ENCODE measurements around the gene OTX2. TPM values are rescaled to one million over a fixed set of nuclear protein-coding genes. Genes with fewer than 3 reads are reported as not detected.

OTX2 gene
- total and polyA plus RNA-seq, 2 of the 13 experiments (the other 11 are each of a cell fraction or from before 2014, with no cell fraction given), result not detected

- TF ChIP-seq RFXAP (CRISPR knock-in tag; IDR thresholded peaks at IDR 0.05; ENCODE audit: borderline replicate concordance) (no peak), HCFC1 (IDR thresholded peaks at IDR 0.05; ENCODE audit: low read depth, low read length) (no peak), ZNF263 (CRISPR knock-in tag; IDR thresholded peaks at IDR 0.05) (no peak), ZNF292 (CRISPR knock-in tag; IDR thresholded peaks at IDR 0.05; ENCODE audit: borderline replicate concordance, low read depth) (no peak)
Observed at GRCh38 chr14:56799343-56799645, 11.0 kb downstream of the OTX2 start (continued).

GRCh38 chr14:56798447-56799342 lies 11.6 kb downstream of the OTX2 start:
- DNase-seq (ENCODE audit: low spot score), result no peak
- no peak overlapping the region for H3K9ac ChIP-seq (ENCODE audit: insufficient read depth, low read depth, low read length)
- no peak for FAIRE-seq
- no peaks in the 10 kb centered on the region for H3K4me1 ChIP-seq (ENCODE audit: insufficient read depth, low read length)
- H3K27me3 ChIP-seq (ENCODE audit: control insufficient read depth in 1 of 2, insufficient read depth in 2 of 2, low read length in 2 of 2), result peaks cover 4 to 69% of the 10 kb centered on the region in 2 experiments
- in situ Hi-C loops (cut with HindIII; ENCODE audit: extremely low pct_ligation_motif_present, low pct_unique_long_range_greater_than_20kb) (no loop called here), intact Hi-C loops (cut with micrococcal nuclease; ENCODE audit: unreplicated experiment) (no loop called here)
- H3K27ac ChIP-seq (ENCODE audit: extremely low read length, insufficient read depth, low read length), result no peak overlapping the region
- CTCF ChIA-PET (ENCODE audit: low intra/inter-chr PET ratio, low total read pairs), result no interaction called here
- no peak overlapping the region for H2AFZ ChIP-seq (ENCODE audit: low read length)
- no peak overlapping the region for H3K4me2 ChIP-seq (ENCODE audit: low read depth, low read length)
- H3K79me2 ChIP-seq (ENCODE audit: insufficient read depth, low read length), result no peaks in the 10 kb centered on the region
- H3K9me3 ChIP-seq (ENCODE audit: low read length), result no peaks in the 10 kb centered on the region
- no peak for ATAC-seq
- BruUV-seq (replicated peaks), result no TSS peak
- H3K36me3 ChIP-seq (replicated peaks in 1 of 2; ENCODE audit: control insufficient read depth in 1 of 2, insufficient read depth in 2 of 2, low read length in 2 of 2), result no peaks in the 10 kb centered on the region
- no peaks in the 10 kb centered on the region for H4K20me1 ChIP-seq (ENCODE audit: insufficient read depth, low read length)
- 71% methylated on average over 27 of the region's 41 CpGs for WGBS (ENCODE audit: low lambda C conversion rate)
- POLR2A ChIA-PET, result no interaction called here
- H3K4me3 ChIP-seq (replicated peaks in 1 of 3; ENCODE audit: insufficient read depth in 1 of 3, low read depth in 2 of 3, low read length in 3 of 3), result no peak overlapping the region
- TF ChIP-seq THAP8 (CRISPR knock-in tag; IDR thresholded peaks at IDR 0.05; ENCODE audit: borderline replicate concordance) (no peak), MEIS1 (CRISPR knock-in tag; IDR thresholded peaks at IDR 0.05; ENCODE audit: borderline replicate concordance) (no peak), AKAP8 (CRISPR knock-in tag; IDR thresholded peaks at IDR 0.05) (no peak), ZNF550 (CRISPR knock-in tag; IDR thresholded peaks at IDR 0.05; ENCODE audit: borderline replicate concordance) (no peak), ZBTB39 (CRISPR knock-in tag; IDR thresholded peaks at IDR 0.05) (no peak), ZNF766 (CRISPR knock-in tag; IDR thresholded peaks at IDR 0.05; ENCODE audit: borderline replicate concordance) (no peak), RFXAP (CRISPR knock-in tag; IDR thresholded peaks at IDR 0.05; ENCODE audit: borderline replicate concordance) (no peak), ADNP (CRISPR knock-in tag; IDR thresholded peaks at IDR 0.05) (no peak), ZNF781 (CRISPR knock-in tag; IDR thresholded peaks at IDR 0.05; ENCODE audit: borderline replicate concordance, not compliant biosample characterization) (no peak), ZC3H13 (CRISPR knock-in tag; IDR thresholded peaks at IDR 0.05) (no peak), ZNF746 (CRISPR knock-in tag; IDR thresholded peaks at IDR 0.05) (no peak), TBL1XR1 (IDR thresholded peaks at IDR 0.05; ENCODE audit: borderline replicate concordance, low read length, partially characterized antibody) (no peak), ZNF768 (CRISPR knock-in tag; IDR thresholded peaks at IDR 0.05) (no peak), ZBTB26 (CRISPR knock-in tag; IDR thresholded peaks at IDR 0.05; ENCODE audit: borderline replicate concordance) (no peak)

Measured in HepG2 (cell line).